HG03378 (cell line): ENCODE data around the gene LDLRAD3.

Experiments
- ATAC-seq: cut with Tn5 transposase; IDR thresholded peaks from one replicate; pipeline ENCODE4 v1.9.1; 2021; ENCODE audit warnings: mild to moderate bottlenecking, moderate library complexity; ENCODE audit not compliant: unreplicated experiment

Gene LDLRAD3

DNA sequence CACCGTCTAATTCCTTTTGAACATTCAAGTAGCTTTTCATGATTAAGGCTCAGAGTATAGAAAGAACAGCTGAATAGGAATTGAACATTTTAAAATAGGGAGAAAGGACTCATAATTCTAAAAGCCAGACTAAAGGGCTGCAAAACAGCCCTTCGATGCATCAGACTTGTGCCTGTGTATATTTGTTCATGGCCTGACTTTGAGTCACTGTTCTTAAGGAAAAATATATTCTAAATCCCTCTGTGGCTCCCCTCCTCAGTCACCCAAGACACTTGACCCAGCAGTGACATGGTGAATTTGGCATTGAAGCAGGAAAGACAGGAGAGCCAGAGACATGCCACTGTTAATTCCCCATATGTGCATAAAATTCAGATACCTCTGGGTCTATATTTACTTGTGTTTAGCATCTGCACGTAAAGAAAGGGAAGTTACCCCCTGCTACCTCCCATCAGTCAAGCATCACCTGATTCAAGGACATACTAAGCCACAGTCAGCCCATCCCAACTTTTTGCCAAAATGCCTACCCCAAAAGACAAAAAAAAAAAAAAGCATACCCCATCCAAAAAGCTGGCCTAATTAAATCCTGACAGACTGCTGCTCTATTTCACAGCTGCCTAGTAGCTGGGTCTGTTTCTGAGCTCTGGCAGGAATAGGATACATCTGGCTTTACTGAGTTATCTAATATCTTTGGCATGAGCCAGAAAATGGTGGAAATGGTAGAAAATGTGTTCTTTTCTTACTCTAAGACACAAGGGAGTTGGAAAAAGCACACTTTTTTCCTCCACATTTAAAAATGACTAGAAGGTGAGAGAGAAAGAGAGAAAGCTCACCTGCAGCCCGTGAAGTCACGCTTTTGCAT, 251.9 kb downstream of the LDLRAD3 start:
- no peak for ATAC-seq

DNA sequence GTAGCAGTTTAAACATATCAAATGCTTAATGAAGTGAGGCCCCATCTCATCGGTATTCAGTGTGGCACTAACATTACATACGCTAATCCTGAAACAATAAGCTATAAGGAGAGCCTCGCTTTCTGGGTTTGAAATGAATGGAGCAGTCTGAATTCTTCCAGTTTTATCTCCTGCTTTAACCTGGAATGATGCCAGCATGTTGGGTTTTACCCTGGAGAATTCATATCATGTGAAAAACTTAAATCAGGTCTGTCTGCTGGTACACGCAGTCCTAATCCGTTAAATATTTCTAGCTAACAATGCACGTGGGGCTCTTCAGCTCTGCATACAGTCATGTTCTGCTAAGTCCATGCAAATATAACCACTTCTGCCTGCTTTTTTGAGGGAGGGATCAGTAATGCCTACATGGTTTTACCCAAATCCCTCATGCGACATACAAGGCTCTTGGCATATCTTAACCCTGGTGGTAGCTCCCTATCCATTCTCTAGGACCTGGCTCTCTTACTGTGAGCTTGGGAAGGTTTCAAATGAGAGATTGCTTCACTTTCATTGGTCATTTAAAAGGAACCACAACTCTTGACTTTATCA, 252.6 kb downstream of the LDLRAD3 start:
- ATAC-seq = no peak

DNA sequence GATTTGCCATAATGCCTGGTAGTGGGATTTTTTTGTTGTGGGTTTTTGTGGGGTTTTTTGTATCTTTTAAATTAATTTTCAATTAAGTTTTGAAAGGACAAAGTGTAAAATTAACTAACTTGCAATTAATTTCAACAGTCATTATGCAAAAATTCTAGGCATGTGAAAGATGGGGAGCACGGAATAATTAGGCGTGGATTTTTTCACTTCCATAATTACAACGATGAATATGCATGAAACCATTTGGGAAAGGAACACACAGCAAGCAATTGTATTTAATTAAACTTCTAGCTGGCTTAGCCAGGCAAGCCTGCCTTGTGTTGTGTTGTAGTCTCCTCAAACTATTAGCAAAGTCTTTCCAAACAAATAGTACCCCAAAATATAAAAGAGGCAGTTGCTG, 257.5 kb downstream of the LDLRAD3 start:
- no peak for ATAC-seq

DNA sequence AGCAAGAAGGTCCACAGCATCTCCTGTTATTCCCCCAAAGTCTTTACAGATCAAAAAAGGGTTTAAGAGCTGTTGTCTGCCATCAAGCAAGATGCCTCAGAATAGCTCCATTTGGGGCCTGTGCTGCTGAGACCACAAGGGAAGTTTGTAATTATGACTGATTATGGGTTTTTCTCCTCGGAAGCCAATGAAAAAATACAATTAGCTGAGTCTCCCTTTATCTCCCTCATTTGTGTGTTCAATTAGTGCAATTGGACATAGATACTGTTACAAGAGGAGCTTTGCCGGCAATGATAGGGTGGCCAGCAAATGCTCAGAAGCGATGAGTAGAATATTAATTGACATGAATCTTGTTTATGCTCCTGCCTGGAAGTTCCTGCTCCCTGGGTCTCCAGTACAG, 261.7 kb downstream of the LDLRAD3 start:
- no peak for ATAC-seq

DNA sequence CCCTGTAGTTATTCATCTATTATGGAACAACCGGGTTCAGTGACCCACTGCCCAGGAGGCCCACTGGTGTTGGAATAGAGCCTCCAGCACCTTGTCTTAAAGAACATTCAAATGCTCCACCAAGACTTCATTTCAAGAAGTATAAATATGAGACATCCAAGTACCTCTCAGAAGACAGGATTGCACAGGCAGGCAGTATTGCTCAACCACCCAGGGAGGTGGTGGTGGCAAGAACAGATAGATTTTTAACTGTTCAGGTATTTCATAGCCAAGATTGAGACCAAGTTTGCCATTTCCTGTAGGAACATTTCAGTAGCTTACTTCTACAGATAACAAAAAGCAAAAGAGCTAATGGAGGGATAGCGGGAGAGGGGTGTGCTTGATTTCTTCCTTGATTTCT, 266.7 kb downstream of the LDLRAD3 start:
- ATAC-seq = no peak

DNA sequence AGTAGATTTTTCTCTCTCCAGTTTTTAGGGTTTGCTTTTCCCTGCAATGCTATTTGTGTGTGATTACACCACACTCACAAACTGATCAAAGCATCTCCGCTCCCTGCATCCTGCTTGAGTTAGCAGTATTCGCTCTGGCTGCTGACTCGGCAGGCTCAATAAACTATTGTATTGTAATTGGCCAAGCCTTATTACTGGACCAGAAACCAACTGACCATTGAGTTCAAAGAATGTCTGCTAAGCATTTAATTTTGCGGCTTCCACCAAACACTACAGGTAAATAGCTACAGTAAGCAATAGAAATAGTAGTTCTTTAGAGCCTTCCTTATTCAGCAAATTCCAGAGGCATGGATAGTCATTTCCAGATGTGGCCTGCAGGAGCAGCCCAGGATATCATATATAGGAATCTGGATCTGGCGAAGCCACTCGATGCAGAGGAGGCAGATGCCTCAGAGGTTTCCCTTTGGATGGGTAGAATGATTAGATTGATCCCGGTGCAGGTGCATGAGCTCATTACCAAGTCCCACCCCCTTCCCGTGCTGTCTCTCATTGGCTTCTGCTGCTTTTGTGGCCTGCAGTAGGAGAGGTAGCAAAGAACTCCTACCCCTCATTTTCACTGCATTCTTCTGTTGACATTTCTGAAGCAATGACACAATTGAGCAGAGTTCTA, 268.0 kb downstream of the LDLRAD3 start:
- ATAC-seq = no peak

DNA sequence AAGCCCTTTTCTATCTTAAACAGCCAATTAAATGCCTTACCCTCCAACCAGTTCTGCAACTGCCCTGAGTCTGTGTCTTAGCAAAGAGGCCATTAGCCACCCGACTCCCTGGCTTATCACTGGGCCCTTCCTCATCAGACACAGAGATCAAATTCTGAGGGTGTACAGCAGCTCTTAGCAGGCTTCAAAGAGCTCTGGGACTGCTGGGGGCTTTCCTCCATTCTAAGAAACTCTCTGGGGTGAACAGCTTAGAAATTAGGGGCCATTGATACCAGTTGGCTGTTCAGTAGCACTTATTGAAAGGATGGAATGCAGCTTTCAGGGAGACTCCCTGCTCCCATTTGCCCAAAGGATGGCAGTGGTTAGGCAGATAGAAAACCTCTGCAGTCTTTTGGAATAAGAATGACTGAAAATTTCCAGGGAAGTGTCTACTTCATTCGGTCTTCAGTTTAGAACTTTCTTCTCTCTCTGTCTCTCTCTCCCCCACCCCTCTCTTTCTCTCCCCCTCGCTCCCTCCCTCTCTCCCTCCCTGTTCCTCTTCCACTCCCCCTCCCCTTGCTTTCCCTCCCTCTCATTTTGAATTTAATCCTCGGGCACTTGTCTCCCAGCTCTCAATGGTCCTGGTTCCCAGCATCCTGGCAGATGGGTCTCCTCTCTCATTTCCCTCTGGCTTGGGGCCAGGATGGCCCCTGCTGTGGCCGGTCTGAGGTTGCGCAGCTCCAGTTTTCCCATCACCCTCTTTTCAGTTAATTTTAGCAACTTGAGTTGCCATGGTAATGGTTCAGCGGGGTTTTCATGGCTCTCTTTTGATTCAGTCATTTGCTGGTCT, 268.9 kb downstream of the LDLRAD3 start:
- no peak for ATAC-seq

DNA sequence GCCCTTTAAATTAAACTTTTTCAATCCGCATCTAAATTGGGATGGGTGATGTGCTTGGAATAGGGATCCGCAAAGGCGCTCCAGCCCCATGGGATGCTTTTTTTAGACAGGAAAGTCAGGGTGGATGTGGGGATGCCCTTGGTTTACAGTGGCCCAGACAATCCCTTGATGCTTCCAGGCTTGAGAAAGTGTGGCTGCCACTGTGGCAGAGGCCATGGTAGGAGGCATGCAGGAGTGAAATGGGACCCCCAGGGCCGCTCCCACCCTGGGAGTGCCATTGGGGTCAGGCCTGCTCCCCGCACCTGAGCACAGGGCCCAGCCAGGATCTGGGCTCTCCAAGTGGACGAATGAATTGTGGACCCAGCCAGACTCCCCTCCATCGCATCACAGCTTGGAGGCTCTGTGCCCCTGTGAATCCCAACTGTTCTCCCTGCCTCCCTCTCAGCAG, 269.6 kb downstream of the LDLRAD3 start:
- no peak for ATAC-seq

DNA sequence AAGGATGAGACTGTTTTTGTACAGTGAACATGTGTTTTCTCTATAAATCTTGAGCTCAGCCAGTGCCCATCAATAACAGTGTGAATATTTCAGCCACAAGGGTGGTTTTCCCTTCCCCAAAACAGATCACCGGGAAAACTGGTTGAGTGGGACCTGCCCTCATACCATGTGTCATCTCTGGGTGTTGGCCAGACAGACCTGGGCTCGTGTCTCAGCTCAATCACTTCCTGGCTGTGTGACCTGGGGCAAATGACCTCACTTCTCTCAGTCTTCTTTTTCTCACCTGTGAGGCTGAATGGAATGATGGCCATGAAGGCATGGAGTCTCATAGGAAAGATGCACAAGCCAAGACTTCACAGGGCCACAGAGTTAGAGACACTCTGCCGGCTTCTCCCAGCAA, 270.6 kb downstream of the LDLRAD3 start:
- ATAC-seq = no peak

DNA sequence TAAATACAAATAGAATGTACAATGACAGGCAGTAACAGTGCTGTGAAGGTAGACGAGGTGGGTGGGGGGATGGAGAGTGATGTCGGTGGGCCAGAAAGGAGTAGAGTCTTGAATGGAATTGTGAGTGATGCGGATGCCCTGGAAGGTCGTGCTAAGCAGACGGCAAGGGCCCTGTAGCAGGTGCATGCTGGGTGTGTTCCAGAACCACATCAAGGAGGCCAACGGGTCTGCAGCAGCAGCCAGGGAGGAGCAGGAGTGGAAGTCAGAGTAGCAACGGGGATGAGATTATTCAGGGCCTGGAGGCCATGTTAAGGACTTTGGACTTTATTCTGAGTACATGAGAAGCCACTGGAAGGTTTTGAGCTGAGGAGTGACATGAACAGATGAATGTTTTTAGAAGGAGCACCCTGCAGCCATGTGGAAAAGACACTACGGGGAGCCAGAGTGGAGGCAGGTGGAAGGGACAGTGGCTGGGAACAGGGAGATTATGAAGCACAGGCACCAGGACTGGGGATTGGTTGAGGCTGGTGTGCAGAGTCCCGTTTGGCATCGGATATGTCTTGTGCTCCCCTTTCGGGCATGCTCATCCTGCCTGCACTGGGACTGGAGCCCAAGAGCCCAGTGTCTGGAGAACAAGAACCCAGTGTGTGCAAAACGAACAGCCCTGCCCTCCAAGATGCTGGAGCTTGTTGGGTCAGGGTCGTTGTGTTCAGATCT, 271.3 kb downstream of the LDLRAD3 start:
- ATAC-seq = no peak

DNA sequence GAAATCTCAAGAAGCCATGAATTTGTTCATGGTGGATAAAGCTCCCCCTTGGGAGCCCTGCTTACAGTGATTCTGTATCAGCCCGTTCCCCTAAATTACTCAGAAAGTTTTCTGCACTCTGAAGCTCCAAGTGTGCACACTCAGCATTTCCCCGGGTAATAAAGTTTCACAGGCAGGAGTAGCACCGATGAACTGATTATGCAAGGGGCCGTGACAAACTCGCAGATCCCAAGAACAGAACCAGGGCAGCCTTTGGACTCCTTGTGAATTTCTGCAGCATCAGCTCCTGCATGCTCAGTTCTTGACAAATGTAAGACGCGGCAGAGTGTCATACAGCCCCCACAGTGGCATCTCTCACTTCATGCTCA, 271.8 kb downstream of the LDLRAD3 start:
- ATAC-seq = no peak

DNA sequence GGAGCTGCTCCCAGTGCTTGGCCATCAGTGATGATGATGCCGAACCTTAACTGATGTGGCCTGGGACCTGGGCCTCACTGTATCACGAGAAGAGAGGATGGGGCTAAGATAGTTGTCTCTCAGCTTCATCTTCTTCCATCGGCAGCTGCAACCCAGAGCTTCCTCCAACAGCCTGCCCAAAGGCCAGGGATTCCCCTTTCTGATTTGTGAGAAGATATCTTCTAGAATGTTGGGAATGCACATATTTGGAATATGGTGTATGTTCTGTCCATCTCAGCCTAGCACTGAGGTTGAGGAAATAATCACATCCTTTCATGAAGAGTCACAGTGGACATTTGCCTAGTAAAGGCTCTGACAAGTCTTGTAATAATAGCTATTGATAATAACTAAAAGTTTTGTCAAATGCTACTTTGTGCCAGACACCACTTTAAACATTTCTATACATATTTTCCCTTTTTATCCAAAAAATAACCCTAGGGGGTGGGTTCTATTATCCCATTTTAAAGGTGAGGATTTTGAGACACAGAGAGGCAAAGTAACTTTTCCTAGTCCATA, 272.3 kb downstream of the LDLRAD3 start:
- ATAC-seq = no peak

DNA sequence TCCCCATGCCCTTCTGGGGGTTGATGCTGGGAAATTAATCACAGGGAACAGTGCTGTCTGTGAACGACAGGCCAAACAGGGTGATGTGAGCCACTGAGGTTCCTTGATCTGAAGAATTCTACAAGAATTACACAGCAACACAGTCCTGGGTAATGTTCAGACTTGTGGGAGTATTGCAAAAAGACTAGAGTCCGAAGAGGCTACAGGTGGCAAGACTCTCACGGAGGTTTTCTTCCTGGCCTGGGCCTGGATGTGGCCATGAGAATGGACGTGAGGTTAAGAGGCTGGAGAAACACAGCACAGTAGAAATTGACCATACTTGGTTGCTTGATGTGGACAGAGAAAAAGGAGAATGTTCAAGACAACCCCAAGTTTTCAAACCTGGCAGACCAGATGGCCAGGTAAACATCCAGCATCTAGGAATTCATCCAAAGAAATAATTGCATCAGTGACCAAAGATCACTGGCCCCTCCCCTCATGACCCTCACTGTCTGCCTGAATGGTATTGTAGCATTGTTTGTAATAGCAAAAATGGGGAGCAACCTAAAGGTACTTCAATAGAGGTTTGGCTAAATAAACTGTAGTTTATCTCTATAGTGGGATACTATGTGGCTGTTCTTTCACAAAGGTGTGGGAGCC, 274.5 kb downstream of the LDLRAD3 start:
- ATAC-seq = no peak

DNA sequence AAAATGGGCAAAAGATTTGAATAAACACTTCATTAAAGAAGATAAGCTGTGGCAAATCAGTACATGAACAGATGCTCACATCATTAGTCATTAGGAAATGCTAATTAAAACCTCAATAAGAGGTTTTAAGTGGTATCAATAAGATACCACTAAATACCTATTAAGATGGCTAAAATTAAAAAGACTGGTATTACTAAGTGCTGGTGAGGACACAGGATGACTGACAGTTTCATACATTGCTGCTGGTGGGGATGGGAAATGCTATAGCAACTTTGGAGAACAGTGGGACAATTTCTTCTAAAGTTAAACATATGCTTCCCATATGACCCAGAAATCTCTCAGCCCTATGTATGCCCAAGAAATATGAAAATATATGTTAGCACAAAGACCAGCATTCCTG, 276.1 kb downstream of the LDLRAD3 start:
- no peak for ATAC-seq

DNA sequence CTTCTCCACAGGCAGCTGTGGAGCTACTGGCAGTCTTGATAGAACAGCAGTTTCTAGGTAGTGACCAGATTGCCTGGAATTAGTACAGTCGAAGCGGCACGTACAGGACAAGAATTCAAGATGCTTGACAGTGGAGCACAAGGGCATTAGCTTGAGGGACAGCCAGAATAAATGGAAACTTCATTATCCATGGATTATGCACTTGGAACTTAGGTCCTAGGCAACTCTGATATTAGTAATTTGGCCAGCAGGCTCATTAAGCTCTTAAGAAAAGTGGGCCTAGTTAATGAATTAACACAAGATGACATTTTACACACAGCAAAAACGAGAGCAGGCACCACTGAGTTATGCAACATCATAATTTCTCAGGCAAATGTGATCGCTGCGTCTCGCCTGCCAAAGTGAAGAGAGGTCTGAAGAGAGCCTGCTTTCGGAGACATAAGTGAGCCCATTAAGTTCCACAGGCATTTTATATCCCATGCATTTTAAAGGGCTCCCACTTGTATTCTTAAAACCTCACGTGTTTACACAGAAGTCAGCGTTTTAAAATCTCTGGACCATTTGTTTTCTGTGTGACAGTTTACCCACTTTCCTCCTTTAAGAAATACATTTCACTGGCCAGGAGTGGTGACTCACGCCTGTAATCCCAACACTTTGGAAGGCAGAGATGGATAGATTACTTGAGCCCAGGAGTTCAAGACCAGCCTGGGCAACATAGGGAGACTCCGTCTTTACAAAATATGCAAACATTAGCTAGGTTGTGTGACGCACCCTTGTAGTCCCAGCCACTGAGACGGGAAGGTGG, 279.2 kb downstream of the LDLRAD3 start:
- no peak for ATAC-seq

DNA sequence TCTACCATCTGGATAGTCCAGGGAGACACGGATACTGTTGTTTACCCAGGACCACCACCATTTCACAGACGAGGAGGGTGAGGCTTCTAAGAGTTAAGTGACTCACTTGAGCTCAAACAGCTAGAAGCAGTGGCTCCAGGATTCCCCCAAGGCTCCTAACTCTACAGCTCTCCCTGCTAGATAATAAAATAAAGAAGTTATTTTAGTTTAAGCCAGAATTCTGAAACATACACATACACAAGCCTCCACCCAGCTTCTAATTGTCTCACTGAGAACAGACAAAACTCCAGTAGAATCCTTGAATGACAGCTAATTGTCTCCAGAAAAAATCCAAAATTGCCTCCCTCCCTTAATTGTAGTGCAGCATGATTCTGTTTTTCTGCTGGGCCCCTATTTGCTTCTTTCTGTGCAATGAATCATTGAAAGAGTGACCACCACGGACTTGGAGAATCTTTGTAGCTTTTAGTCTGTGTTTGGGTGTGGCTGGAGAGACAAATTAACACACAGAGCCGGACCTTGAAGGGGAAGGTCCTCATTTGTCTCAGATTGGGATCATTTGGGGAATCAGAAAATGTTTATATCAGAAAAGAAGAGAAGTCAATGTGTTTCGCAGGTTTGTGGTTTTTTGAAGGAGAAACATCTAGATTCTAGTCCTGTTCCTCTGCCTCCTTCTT, 280.5 kb downstream of the LDLRAD3 start:
- ATAC-seq = no peak

DNA sequence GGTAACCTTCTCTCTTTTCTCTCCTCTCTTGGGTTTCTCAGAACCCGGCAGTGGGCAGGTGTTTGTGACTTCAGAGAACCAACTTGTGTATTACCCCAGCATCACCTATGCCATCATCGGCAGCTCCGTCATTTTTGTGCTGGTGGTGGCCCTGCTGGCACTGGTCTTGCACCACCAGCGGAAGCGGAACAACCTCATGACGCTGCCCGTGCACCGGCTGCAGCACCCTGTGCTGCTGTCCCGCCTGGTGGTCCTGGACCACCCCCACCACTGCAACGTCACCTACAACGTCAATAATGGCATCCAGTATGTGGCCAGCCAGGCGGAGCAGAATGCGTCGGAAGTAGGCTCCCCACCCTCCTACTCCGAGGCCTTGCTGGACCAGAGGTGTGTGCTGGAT, 283.2 kb downstream of the LDLRAD3 start:
- ATAC-seq = no peak

DNA sequence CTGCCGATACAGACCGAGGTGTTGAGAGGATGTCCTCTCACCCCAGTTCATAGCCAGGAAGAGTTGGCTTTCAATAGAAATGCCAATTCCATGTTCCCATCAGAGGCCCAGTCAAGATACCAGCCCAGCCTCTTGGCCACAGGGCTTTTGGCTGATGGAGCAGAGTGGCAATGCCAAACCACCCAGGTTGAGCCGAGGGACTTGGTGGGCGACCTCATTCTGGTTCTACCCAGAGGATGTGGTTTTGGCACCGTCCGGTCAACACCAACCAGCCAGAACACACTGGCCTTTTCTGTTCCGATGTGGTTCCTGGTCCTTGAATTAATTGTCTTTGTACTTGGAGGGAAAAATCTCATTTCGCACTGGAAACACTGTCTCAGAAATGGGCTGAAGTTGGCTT, 284.8 kb downstream of the LDLRAD3 start:
- ATAC-seq = no peak
